HepG2 (cell line): Measurements from ENCODE around the gene CBX2. TPM values are rescaled to one million over a fixed set of nuclear protein-coding genes. Genes with fewer than 3 reads are reported as not detected.

Experiments used
- ATF4 ChIP-seq, 2 experiments: fragments of 450-650 bp in 1 of 2; sonication (generic) in 1 of 2; formaldehyde crosslinking; IDR thresholded peaks; 2 replicates each; pipeline versions ENCODE4 v1.5.0 to v1.8.0; 2020 to 2022; ENCODE audit warnings: mild to moderate bottlenecking in 1 of 2, missing genetic modification reagents in 1 of 2
- FOXK1 ChIP-seq: sonication (generic); formaldehyde crosslinking; IDR thresholded peaks from 2 replicates; pipeline ENCODE4 v1.4.0; 2020; ENCODE audit warnings: low read depth, missing genetic modification reagents, borderline replicate concordance
- HOXA9 ChIP-seq: sonication (generic); formaldehyde crosslinking; IDR thresholded peaks from 2 replicates; pipeline ENCODE4 v1.8.1; 2022; ENCODE audit warnings: missing genetic modification reagents, mild to moderate bottlenecking, moderate library complexity, borderline replicate concordance
- KAT7 ChIP-seq: IDR thresholded peaks from 2 replicates; pipeline ENCODE4 v1.6.1; 2018; ENCODE audit warnings: borderline replicate concordance, missing compliant biosample characterization
- SRSF9 ChIP-seq: fragments of 200-400 bp; formaldehyde crosslinking; IDR thresholded peaks from 2 replicates; pipeline ENCODE4 v1.6.1; 2018; ENCODE audit warnings: borderline replicate concordance, mild to moderate bottlenecking, low read depth, low read length; ENCODE audit not compliant: insufficient read depth, poor library complexity, severe bottlenecking
- ZFYVE20 ChIP-seq: sonication (generic); formaldehyde crosslinking; IDR thresholded peaks from 2 replicates; pipeline ENCODE4 v1.8.0; 2023; ENCODE audit warnings: low read depth, mild to moderate bottlenecking, moderate library complexity, missing genetic modification reagents, borderline replicate concordance
- ZNF18 ChIP-seq: sonication (generic); formaldehyde crosslinking; IDR thresholded peaks from 2 replicates; pipeline ENCODE4 v1.8.0; 2022; ENCODE audit warnings: mild to moderate bottlenecking, missing genetic modification reagents; ENCODE audit not compliant: insufficient replicate concordance
- ZNF251 ChIP-seq: sonication (generic); formaldehyde crosslinking; IDR thresholded peaks from 2 replicates; pipeline ENCODE4 v1.9.0; 2021; ENCODE audit warnings: mild to moderate bottlenecking, missing genetic modification reagents
- ZNF280D ChIP-seq: sonication (generic); formaldehyde crosslinking; IDR thresholded peaks from 2 replicates; pipeline ENCODE4 v1.5.1; 2020; ENCODE audit warnings: mild to moderate bottlenecking, missing genetic modification reagents
- ZNF503 ChIP-seq: sonication (generic); formaldehyde crosslinking; IDR thresholded peaks from 2 replicates; pipeline ENCODE4 v1.4.0; 2020; ENCODE audit warnings: missing genetic modification reagents
- ZNF569 ChIP-seq: sonication (generic); formaldehyde crosslinking; IDR thresholded peaks from 2 replicates; pipeline ENCODE4 v1.5.0; 2020; ENCODE audit warnings: mild to moderate bottlenecking, missing genetic modification reagents, moderate library complexity, borderline replicate concordance
- ZNF598 ChIP-seq: sonication (generic); formaldehyde crosslinking; IDR thresholded peaks from 2 replicates; pipeline ENCODE4 v1.5.1; 2020; ENCODE audit warnings: mild to moderate bottlenecking, missing genetic modification reagents, borderline replicate concordance
- ZNF687 ChIP-seq: sonication (generic); formaldehyde crosslinking; IDR thresholded peaks from 2 replicates; pipeline ENCODE4 v1.5.1; 2020; ENCODE audit warnings: mild to moderate bottlenecking, missing genetic modification reagents, moderate library complexity
- ZNF878 ChIP-seq: sonication (generic); formaldehyde crosslinking; IDR thresholded peaks from 2 replicates; pipeline ENCODE4 v1.8.1; 2023; ENCODE audit warnings: mild to moderate bottlenecking, missing genetic modification reagents, moderate library complexity
- ZNF883 ChIP-seq: sonication (generic); formaldehyde crosslinking; IDR thresholded peaks from 2 replicates; pipeline ENCODE4 v1.5.1; 2020; ENCODE audit warnings: mild to moderate bottlenecking, missing genetic modification reagents; ENCODE audit errors: not compliant biosample characterization
- polyA plus RNA-seq, 8 experiments: library from polyadenylated mRNA; depleted of rRNA in 3 of 8; stranded (reverse) in 7 of 8; unstranded in 1 of 8; fragments of >200 nt; fragmentation: Illumina TruSeq in 4 of 8; extraction: Trizol in 4 of 8; gene quantifications; 2 replicates each; pipeline versions ENCODE4 v1.2.1 to v1.2.3, GENCODE V29; 2011 to 2016; ENCODE audit warnings: low read depth in 4 of 8, missing spikeins in 1 of 8, mixed read lengths in 1 of 8; ENCODE audit not compliant: insufficient read depth in 1 of 8
- total RNA-seq, 5 experiments: library from RNA; depleted of rRNA; stranded (reverse); fragments of >200 nt; fragmentation: Illumina TruSeq; extraction: Trizol; gene quantifications; 2 replicates each; pipeline ENCODE4 v1.2.3, GENCODE V29; 2016; ENCODE audit warnings: low read depth in 1 of 5

CBX2 gene
- total and polyA plus RNA-seq, 2 of the 13 experiments (the other 11 are each of a cell fraction or from before 2014, with no cell fraction given) = 14.5 to 31.1 TPM

GRCh38 chr17:79808763-79809529 is 31.0 kb downstream of the CBX2 start (continued):
- no peak for TF ChIP-seq ZFYVE20 (CRISPR knock-in tag)
- no peak for TF ChIP-seq ZNF251 (CRISPR knock-in tag)
- no peak for TF ChIP-seq FOXK1 (CRISPR knock-in tag)
- no peak for TF ChIP-seq ZNF569 (CRISPR knock-in tag)
- TF ChIP-seq HOXA9 = no peak
- TF ChIP-seq ZNF878 = no peak; the same call in 1 of the 2 replicates
- TF ChIP-seq ZNF687 (CRISPR knock-in tag) = peak; percentile 89
- TF ChIP-seq ZNF883 (CRISPR knock-in tag) = no peak
- peak; percentile 65; the same call in 1 of the 2 replicates for TF ChIP-seq ZNF598 (CRISPR knock-in tag)
- TF ChIP-seq ZNF503 (CRISPR knock-in tag) = no peak
- no peak for TF ChIP-seq ATF4 (CRISPR knock-in tag; IDR thresholded peaks at IDR 0.05)
- TF ChIP-seq ZNF18 (CRISPR knock-in tag) = no peak
- no peak for TF ChIP-seq KAT7 (CRISPR knock-in tag)
- no peak for TF ChIP-seq ZNF280D
- TF ChIP-seq SRSF9 = no peak
